ENCODE data around the gene CENPP.

Gene CENPP

GRCh38 chr9:92650839-92651621 lies 325.3 kb downstream of the CENPP start:
- 93 to 95% methylated on average over 10 of the region's 10 CpGs for WGBS, 2 experiments

GRCh38 chr9:92652461-92652860 lies 326.7 kb downstream of the CENPP start:
- H3K9me3 ChIP-seq (ENCODE audit: control insufficient read depth, low read length) = no peaks in the 10 kb centered on the region
- WGBS, 2 experiments = 77 to 90% methylated on average over 1 of the region's 1 CpG
- H3K4me1 ChIP-seq (ENCODE audit: control insufficient read depth, insufficient read depth, low read length) = no peaks in the 10 kb centered on the region
- H3K27me3 ChIP-seq (ENCODE audit: control insufficient read depth, insufficient read depth, low read length, poor library complexity, severe bottlenecking) = no peaks in the 10 kb centered on the region
- peaks cover 6% of the 10 kb centered on the region for H3K36me3 ChIP-seq (ENCODE audit: control insufficient read depth, insufficient read depth, low read length)
- H3K27ac ChIP-seq (ENCODE audit: insufficient read depth, low read depth, low read length, poor library complexity, severe bottlenecking) = no peak overlapping the region
- no peak overlapping the region for H3K4me3 ChIP-seq (ENCODE audit: insufficient read depth, low read depth, low read length)

More at GRCh38 chr9:92650839-92651621, 325.3 kb downstream of the CENPP start:
- Histone ChIP-seq H3K4me3 (ENCODE audit: insufficient read depth, low read depth, low read length) (no peak overlapping the region), H3K36me3 (ENCODE audit: control insufficient read depth, insufficient read depth, low read length) (peaks cover 8% of the 10 kb centered on the region), H3K27me3 (ENCODE audit: control insufficient read depth, insufficient read depth, low read length, poor library complexity, severe bottlenecking) (no peaks in the 10 kb centered on the region), H3K4me1 (ENCODE audit: control insufficient read depth, insufficient read depth, low read length) (no peaks in the 10 kb centered on the region), H3K27ac (ENCODE audit: insufficient read depth, low read depth, low read length, poor library complexity, severe bottlenecking) (no peak overlapping the region), H3K9me3 (ENCODE audit: control insufficient read depth, low read length) (no peaks in the 10 kb centered on the region)

- no peaks in the 10 kb centered on the region for H3K27me3 ChIP-seq (ENCODE audit: control insufficient read depth, insufficient read depth, low read length, poor library complexity, severe bottlenecking)
- H3K4me3 ChIP-seq (ENCODE audit: insufficient read depth, low read depth, low read length) = no peak overlapping the region
- WGBS, 2 experiments = 95 to 96% methylated on average over 19 of the region's 19 CpGs
- H3K27ac ChIP-seq (ENCODE audit: insufficient read depth, low read depth, low read length, poor library complexity, severe bottlenecking) = no peak overlapping the region
- peaks cover 3% of the 10 kb centered on the region for H3K4me1 ChIP-seq (ENCODE audit: control insufficient read depth, insufficient read depth, low read length)
- H3K36me3 ChIP-seq (ENCODE audit: control insufficient read depth, insufficient read depth, low read length) = no peaks in the 10 kb centered on the region
- H3K9me3 ChIP-seq (ENCODE audit: control insufficient read depth, low read length) = no peaks in the 10 kb centered on the region
These were observed 328.9 kb downstream of the CENPP start for GRCh38 chr9:92654481-92655301.

GRCh38 chr9:92655366-92655765 lies 329.6 kb downstream of the CENPP start:
- no peaks in the 10 kb centered on the region for H3K9me3 ChIP-seq (ENCODE audit: control insufficient read depth, low read length)
- peaks cover 6% of the 10 kb centered on the region for H3K4me1 ChIP-seq (ENCODE audit: control insufficient read depth, insufficient read depth, low read length)
- no peak overlapping the region for H3K4me3 ChIP-seq (ENCODE audit: insufficient read depth, low read depth, low read length)
- 91 to 94% methylated on average over 7 of the region's 7 CpGs for WGBS, 2 experiments
- H3K36me3 ChIP-seq (ENCODE audit: control insufficient read depth, insufficient read depth, low read length) = no peaks in the 10 kb centered on the region
- H3K27ac ChIP-seq (ENCODE audit: insufficient read depth, low read depth, low read length, poor library complexity, severe bottlenecking) = no peak overlapping the region
- H3K27me3 ChIP-seq (ENCODE audit: control insufficient read depth, insufficient read depth, low read length, poor library complexity, severe bottlenecking) = no peaks in the 10 kb centered on the region

- H3K4me3 ChIP-seq (ENCODE audit: insufficient read depth, low read depth, low read length) = no peak overlapping the region
- H3K27me3 ChIP-seq (ENCODE audit: control insufficient read depth, insufficient read depth, low read length, poor library complexity, severe bottlenecking) = no peaks in the 10 kb centered on the region
- WGBS, 2 experiments = 94% methylated on average over 9 of the region's 9 CpGs
- H3K9me3 ChIP-seq (ENCODE audit: control insufficient read depth, low read length) = no peaks in the 10 kb centered on the region
- no peak overlapping the region for H3K27ac ChIP-seq (ENCODE audit: insufficient read depth, low read depth, low read length, poor library complexity, severe bottlenecking)
- H3K36me3 ChIP-seq (ENCODE audit: control insufficient read depth, insufficient read depth, low read length) = no peaks in the 10 kb centered on the region
- H3K4me1 ChIP-seq (ENCODE audit: control insufficient read depth, insufficient read depth, low read length) = peaks cover 6% of the 10 kb centered on the region
These were observed 330.3 kb downstream of the CENPP start for GRCh38 chr9:92655896-92656536.

- no peaks in the 10 kb centered on the region for H3K36me3 ChIP-seq (ENCODE audit: control insufficient read depth, insufficient read depth, low read length)
- no peak overlapping the region for H3K27ac ChIP-seq (ENCODE audit: insufficient read depth, low read depth, low read length, poor library complexity, severe bottlenecking)
- WGBS, 2 experiments = 90 to 93% methylated on average over 11 of the region's 11 CpGs
- H3K4me1 ChIP-seq (ENCODE audit: control insufficient read depth, insufficient read depth, low read length) = peaks cover 6% of the 10 kb centered on the region
- H3K4me3 ChIP-seq (ENCODE audit: insufficient read depth, low read depth, low read length) = no peak overlapping the region
- no peaks in the 10 kb centered on the region for H3K9me3 ChIP-seq (ENCODE audit: control insufficient read depth, low read length)
- H3K27me3 ChIP-seq (ENCODE audit: control insufficient read depth, insufficient read depth, low read length, poor library complexity, severe bottlenecking) = no peaks in the 10 kb centered on the region
These were observed 330.8 kb downstream of the CENPP start for GRCh38 chr9:92656537-92656925.

- Histone ChIP-seq H3K27ac (ENCODE audit: insufficient read depth, low read depth, low read length, poor library complexity, severe bottlenecking) (no peak overlapping the region), H3K27me3 (ENCODE audit: control insufficient read depth, insufficient read depth, low read length, poor library complexity, severe bottlenecking) (no peaks in the 10 kb centered on the region), H3K4me1 (ENCODE audit: control insufficient read depth, insufficient read depth, low read length) (peaks cover 6% of the 10 kb centered on the region), H3K9me3 (ENCODE audit: control insufficient read depth, low read length) (no peaks in the 10 kb centered on the region), H3K36me3 (ENCODE audit: control insufficient read depth, insufficient read depth, low read length) (no peaks in the 10 kb centered on the region), H3K4me3 (ENCODE audit: insufficient read depth, low read depth, low read length) (no peak overlapping the region)
- WGBS, 2 experiments = 93 to 94% methylated on average over 17 of the region's 17 CpGs
These were observed 331.7 kb downstream of the CENPP start for GRCh38 chr9:92657296-92658094.

- no peaks in the 10 kb centered on the region for H3K27me3 ChIP-seq (ENCODE audit: control insufficient read depth, insufficient read depth, low read length, poor library complexity, severe bottlenecking)
- 90 to 94% methylated on average over 7 of the region's 7 CpGs for whole genome bisulfite sequencing, 2 experiments
- H3K27ac ChIP-seq (ENCODE audit: insufficient read depth, low read depth, low read length, poor library complexity, severe bottlenecking) = no peak overlapping the region
- H3K4me3 ChIP-seq (ENCODE audit: insufficient read depth, low read depth, low read length) = no peak overlapping the region
- H3K4me1 ChIP-seq (ENCODE audit: control insufficient read depth, insufficient read depth, low read length) = peaks cover 6% of the 10 kb centered on the region
- H3K36me3 ChIP-seq (ENCODE audit: control insufficient read depth, insufficient read depth, low read length) = no peaks in the 10 kb centered on the region
- no peaks in the 10 kb centered on the region for H3K9me3 ChIP-seq (ENCODE audit: control insufficient read depth, low read length)
These were observed 332.4 kb downstream of the CENPP start for GRCh38 chr9:92658176-92658575.

GRCh38 chr9:92658611-92659010 lies 332.9 kb downstream of the CENPP start:
- Histone ChIP-seq H3K9me3 (ENCODE audit: control insufficient read depth, low read length) (no peaks in the 10 kb centered on the region), H3K4me1 (ENCODE audit: control insufficient read depth, insufficient read depth, low read length) (peaks cover 6% of the 10 kb centered on the region), H3K4me3 (ENCODE audit: insufficient read depth, low read depth, low read length) (no peak overlapping the region), H3K27me3 (ENCODE audit: control insufficient read depth, insufficient read depth, low read length, poor library complexity, severe bottlenecking) (no peaks in the 10 kb centered on the region), H3K36me3 (ENCODE audit: control insufficient read depth, insufficient read depth, low read length) (no peaks in the 10 kb centered on the region), H3K27ac (ENCODE audit: insufficient read depth, low read depth, low read length, poor library complexity, severe bottlenecking) (no peak overlapping the region)
- 99% methylated on average over 4 of the region's 4 CpGs for WGBS, 2 experiments
